MM.1S (cell line): ENCODE measurements around the gene CPA3.

ENCODE experiments used
- DNase-seq: peaks from one replicate; pipeline ENCODE4 v3.0.0-alpha.2; 2015
- H2AFZ ChIP-seq: fragments of 300-600 bp; sonication (generic); 2 replicates; pipeline ENCODE4 v1.6.0; 2016; ENCODE audit warnings: antibody characterized with exemption, low read length
- H3F3A ChIP-seq: fragments of 300-600 bp; sonication (generic); 2 replicates; pipeline ENCODE4 v1.6.1; 2016; ENCODE audit warnings: mild to moderate bottlenecking, antibody characterized with exemption, low read length, moderate library complexity, mixed read lengths; ENCODE audit not compliant: insufficient read depth
- H3K27ac ChIP-seq: fragments of 300-600 bp; sonication (generic); 2 replicates; pipeline ENCODE4 v1.5.1; 2016; ENCODE audit warnings: mild to moderate bottlenecking, low read length
- H3K27me3 ChIP-seq: fragments of 300-600 bp; sonication (generic); replicated peaks from 2 replicates; pipeline ENCODE4 v1.6.0; 2016; ENCODE audit warnings: low read length; ENCODE audit not compliant: insufficient read depth
- H3K36me3 ChIP-seq: fragments of 300-600 bp; sonication (generic); replicated peaks from 2 replicates; pipeline ENCODE4 v1.6.1; 2016; ENCODE audit warnings: mild to moderate bottlenecking, low read length, mixed read lengths; ENCODE audit not compliant: insufficient read depth
- H3K4me1 ChIP-seq: fragments of 300-600 bp; sonication (generic); 2 replicates; pipeline ENCODE4 v1.6.1; 2016; ENCODE audit warnings: low read length, mixed read lengths
- H3K4me2 ChIP-seq: fragments of 300-600 bp; sonication (generic); 2 replicates; pipeline ENCODE4 v1.6.0; 2016; ENCODE audit warnings: low read depth, low read length
- H3K4me3 ChIP-seq: fragments of 300-600 bp; sonication (generic); 2 replicates; pipeline ENCODE4 v1.5.1; 2016; ENCODE audit warnings: low read length, mixed read lengths
- H3K79me2 ChIP-seq: fragments of 300-600 bp; sonication (generic); 2 replicates; pipeline ENCODE4 v1.6.1; 2016; ENCODE audit warnings: mixed run types, low read length, mixed read lengths
- H3K9ac ChIP-seq: fragments of 300-600 bp; sonication (generic); 2 replicates; pipeline ENCODE4 v1.6.1; 2016; ENCODE audit warnings: low read length, mixed read lengths
- H3K9me2 ChIP-seq: fragments of 300-600 bp; sonication (generic); replicated peaks from 2 replicates; pipeline ENCODE4 v1.6.1; 2016; ENCODE audit warnings: mild to moderate bottlenecking, low read length, mixed read lengths; ENCODE audit not compliant: insufficient read depth
- H3K9me3 ChIP-seq: fragments of 300-600 bp; sonication (generic); replicated peaks from 2 replicates; pipeline ENCODE4 v1.6.1; 2016; ENCODE audit warnings: mild to moderate bottlenecking, low read length, mixed read lengths; ENCODE audit not compliant: insufficient read depth
- H4K20me1 ChIP-seq: fragments of 300-600 bp; sonication (generic); 2 replicates; pipeline ENCODE4 v1.6.1; 2016; ENCODE audit warnings: mild to moderate bottlenecking, low read length, moderate library complexity, mixed read lengths; ENCODE audit not compliant: insufficient read depth
- CTCF ChIP-seq: fragments of 300-600 bp; sonication (generic); IDR thresholded peaks from 2 replicates; pipeline ENCODE4 v1.5.1; 2016; ENCODE audit warnings: antibody characterized with exemption, low read length, mixed read lengths
- EZH2 ChIP-seq: fragments of 300-600 bp; sonication (generic); optimal IDR thresholded peaks from 2 replicates; pipeline ENCODE3; 2017; ENCODE audit warnings: low read depth, mild to moderate bottlenecking, antibody characterized with exemption, low read length, mixed read lengths
- EZH2phosphoT487 ChIP-seq: fragments of 300-600 bp; sonication (generic); IDR thresholded peaks from 2 replicates; pipeline ENCODE4 v1.6.1; 2018; ENCODE audit warnings: antibody characterized with exemption, low read length

Gene CPA3

DNA sequence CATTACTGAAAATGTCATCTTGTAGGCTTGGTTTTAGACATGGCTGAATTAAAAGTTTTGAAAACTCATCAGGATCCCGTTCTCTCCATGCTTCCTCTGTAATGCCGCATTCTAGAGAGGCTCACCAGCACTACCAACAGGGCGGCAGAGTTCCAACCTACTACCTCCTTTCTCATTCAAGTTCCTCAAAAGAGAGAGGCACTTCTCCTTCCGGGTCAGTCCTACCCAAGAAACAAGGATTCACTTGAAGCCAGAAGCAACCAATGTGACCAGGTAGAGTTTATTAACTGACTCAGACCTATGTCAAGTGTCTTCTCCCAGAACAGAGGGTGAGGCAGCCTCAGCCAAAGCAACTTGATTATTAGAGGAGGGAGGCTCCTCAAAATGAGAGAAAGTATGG, 66.5 kb downstream of the CPA3 start:
- H4K20me1 ChIP-seq = no peaks in the 10 kb centered on the region
- DNase-seq = no peak
- no peaks in the 10 kb centered on the region for H3F3A ChIP-seq
- no peak overlapping the region for H3K4me3 ChIP-seq
- no peaks in the 10 kb centered on the region for H3K9me3 ChIP-seq
- H3K36me3 ChIP-seq = no peaks in the 10 kb centered on the region
- H2AFZ ChIP-seq = no peak overlapping the region
- no peaks in the 10 kb centered on the region for H3K4me1 ChIP-seq
- no peak overlapping the region for H3K4me2 ChIP-seq
- H3K27me3 ChIP-seq = no peaks in the 10 kb centered on the region
- no peak overlapping the region for H3K9ac ChIP-seq
- no peak overlapping the region for H3K27ac ChIP-seq
- H3K9me2 ChIP-seq = no peaks in the 10 kb centered on the region
- H3K79me2 ChIP-seq = no peaks in the 10 kb centered on the region
- TF ChIP-seq EZH2 = no peak
- no peak for TF ChIP-seq EZH2phosphoT487
- TF ChIP-seq CTCF = no peak

- Histone ChIP-seq H3K9me3 (no peaks in the 10 kb centered on the region), H3K9me2 (no peaks in the 10 kb centered on the region), H2AFZ (no peak overlapping the region), H3F3A (no peaks in the 10 kb centered on the region), H4K20me1 (no peaks in the 10 kb centered on the region), H3K4me3 (no peak overlapping the region), H3K27ac (no peak overlapping the region), H3K36me3 (no peaks in the 10 kb centered on the region), H3K79me2 (no peaks in the 10 kb centered on the region), H3K4me1 (no peaks in the 10 kb centered on the region), H3K27me3 (no peaks in the 10 kb centered on the region), H3K9ac (no peak overlapping the region), H3K4me2 (no peak overlapping the region)
- no peak for DNase-seq
- TF ChIP-seq CTCF (no peak), EZH2phosphoT487 (no peak), EZH2 (no peak)
Observed at GRCh38 chr3:148932972-148933371, 67.9 kb downstream of the CPA3 start.

GRCh38 chr3:148937467-148938255, 72.6 kb downstream of the CPA3 start:
- Histone ChIP-seq H3K4me2 (no peak overlapping the region), H3K9me2 (no peaks in the 10 kb centered on the region), H3K27ac (no peak overlapping the region), H3K79me2 (no peaks in the 10 kb centered on the region), H3K9me3 (no peaks in the 10 kb centered on the region), H3K27me3 (no peaks in the 10 kb centered on the region), H3K36me3 (no peaks in the 10 kb centered on the region), H3K4me1 (no peaks in the 10 kb centered on the region), H4K20me1 (no peaks in the 10 kb centered on the region), H3K4me3 (no peak overlapping the region), H3F3A (no peaks in the 10 kb centered on the region), H3K9ac (no peak overlapping the region), H2AFZ (no peak overlapping the region)
- TF ChIP-seq EZH2 = no peak
- TF ChIP-seq EZH2phosphoT487 = no peak
- no peak for TF ChIP-seq CTCF
- no peak for DNase-seq
